Measurements from ENCODE around the gene ENGASE. TPM values are rescaled to one million over a fixed set of nuclear protein-coding genes. Genes with fewer than 3 reads are reported as not detected.
"Not testable (repeated sequence)": the region's sequence is repeated elsewhere in the genome, so short reads cannot be mapped to it uniquely, and the experiment has no call there.

Gene ENGASE
- total RNA-seq, 1 donor from 2014 or later: 47.0 TPM

- intact Hi-C loops (cut with micrococcal nuclease): no loop called here
These were observed 23.3 kb upstream of the ENGASE start for GRCh38 chr17:79051306-79051705.

- intact Hi-C loops (cut with micrococcal nuclease): no loop called here
These were observed 22.5 kb upstream of the ENGASE start for GRCh38 chr17:79052131-79052530.

DNA sequence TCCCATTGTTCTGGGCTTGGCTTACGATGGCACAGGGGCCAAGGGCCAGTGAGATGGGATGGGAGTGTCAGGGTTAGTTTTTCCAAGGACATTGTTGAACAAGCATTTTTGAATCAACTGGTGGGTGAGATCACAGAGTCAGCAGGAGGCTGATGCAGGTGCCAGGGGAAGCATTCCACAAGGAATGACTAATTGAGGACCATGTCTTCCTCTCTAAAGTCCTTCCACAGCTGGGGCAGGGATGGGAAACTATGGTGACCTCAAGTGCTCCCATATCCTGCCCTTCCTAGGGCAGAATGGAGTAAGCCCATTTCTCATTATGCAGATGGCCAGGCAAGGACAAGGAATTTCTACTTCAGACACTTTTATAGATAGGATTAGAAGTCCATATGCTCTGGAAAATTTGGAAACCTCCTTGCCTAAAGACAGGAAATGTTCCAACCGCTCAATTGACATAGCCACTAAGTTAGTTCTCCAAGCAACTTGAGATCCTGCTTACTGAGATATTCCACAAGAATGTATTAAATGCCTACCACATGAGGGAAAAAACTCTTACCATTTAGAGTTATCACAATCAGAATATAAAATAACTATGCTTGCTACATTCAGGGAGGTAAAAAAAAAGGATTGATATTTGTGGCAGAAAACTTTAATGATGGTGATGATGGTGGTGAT is 21.2 kb upstream of the ENGASE start:
- intact Hi-C loops (cut with micrococcal nuclease): no loop called here

- intact Hi-C loops (cut with micrococcal nuclease): no loop called here
These were observed 20.2 kb upstream of the ENGASE start for GRCh38 chr17:79054200-79054960.

- intact Hi-C loops (cut with micrococcal nuclease): no loop called here
These were observed 19.4 kb upstream of the ENGASE start for GRCh38 chr17:79055197-79055596.

DNA sequence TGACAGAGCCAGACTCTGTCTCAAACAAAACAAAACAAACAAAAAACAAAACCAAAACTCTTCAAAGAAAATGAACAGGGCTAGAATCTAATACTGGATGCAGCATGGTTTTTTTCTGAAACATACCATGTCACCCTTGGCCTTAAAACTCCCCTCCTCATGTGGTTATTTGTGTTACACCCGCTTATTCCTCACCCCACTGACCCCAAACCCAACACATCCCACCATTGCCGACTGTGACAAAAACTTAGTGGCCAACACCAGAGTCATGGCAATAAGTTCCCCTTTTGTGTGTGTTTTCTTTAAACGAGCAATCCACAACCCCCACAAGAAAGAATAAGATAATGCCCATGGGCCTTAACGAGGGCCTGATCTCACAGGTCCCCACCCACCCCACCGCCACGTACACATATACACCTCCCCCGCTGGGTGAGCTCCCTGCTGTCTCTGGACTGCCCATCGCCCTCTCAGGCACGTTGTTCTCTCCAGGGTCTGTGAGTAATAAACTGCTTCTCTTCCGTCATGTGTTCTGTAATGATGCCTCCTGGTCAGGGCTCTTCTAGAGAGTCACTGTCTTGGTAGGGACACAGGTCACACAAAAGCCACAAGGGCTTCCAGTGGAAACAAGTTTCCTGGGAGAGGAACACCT is 16.8 kb upstream of the ENGASE start:
- intact Hi-C loops (cut with micrococcal nuclease): no loop called here

GRCh38 chr17:79062691-79063090 is 11.9 kb upstream of the ENGASE start:
- intact Hi-C loops (cut with micrococcal nuclease): no loop called here

- intact Hi-C loops (cut with micrococcal nuclease): no loop called here
These were observed 10.6 kb upstream of the ENGASE start for GRCh38 chr17:79064026-79064425.

DNA sequence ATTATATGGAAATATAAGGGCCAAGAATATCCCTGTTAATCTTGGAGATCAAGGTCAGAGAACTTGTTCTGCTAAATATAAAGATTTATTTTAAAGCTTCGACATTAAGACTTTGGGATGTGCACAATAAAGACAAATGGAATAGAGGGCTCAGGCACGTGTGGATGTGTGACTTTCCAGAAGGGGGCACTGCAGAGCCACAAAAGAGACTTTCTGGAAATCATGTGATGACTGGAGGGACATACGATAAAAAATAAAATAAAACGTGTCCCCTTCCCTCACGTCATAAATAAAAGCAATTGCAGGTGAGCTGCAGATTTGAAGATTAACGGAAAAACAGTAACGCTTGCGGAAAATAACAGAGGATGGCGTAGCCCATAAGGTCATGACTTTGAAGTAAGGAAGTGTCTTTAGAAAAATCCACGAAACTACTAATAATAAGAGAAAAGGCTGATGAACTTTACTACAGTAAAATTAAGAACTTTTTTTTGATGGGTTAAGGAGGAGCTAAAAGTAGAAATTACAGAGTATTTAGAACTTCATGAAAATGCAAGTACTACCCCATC is 9.4 kb upstream of the ENGASE start:
- intact Hi-C loops (cut with micrococcal nuclease): no loop called here

DNA sequence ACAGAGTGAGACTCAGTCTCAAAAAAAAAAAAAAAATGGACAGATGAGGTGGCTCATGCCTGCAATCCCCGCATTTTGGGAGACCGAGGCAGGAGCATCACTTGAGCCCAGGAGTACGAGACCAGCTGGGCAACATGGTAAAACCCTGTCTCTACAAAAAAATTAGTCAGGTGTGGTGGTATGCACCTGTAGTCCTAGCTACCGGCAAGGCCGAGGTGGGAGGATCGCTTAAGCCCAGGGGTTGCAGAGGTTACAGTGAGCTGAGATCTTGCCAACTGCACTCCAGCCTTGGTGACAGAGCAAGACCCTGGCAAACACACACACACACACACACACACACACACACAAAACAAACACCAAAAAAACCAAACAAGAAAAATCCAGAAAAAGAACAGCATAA is 7.7 kb upstream of the ENGASE start:
- intact Hi-C loops (cut with micrococcal nuclease): no loop called here

GRCh38 chr17:79070266-79070880 is 4.3 kb upstream of the ENGASE start:
- intact Hi-C loops (cut with micrococcal nuclease): no loop called here

DNA sequence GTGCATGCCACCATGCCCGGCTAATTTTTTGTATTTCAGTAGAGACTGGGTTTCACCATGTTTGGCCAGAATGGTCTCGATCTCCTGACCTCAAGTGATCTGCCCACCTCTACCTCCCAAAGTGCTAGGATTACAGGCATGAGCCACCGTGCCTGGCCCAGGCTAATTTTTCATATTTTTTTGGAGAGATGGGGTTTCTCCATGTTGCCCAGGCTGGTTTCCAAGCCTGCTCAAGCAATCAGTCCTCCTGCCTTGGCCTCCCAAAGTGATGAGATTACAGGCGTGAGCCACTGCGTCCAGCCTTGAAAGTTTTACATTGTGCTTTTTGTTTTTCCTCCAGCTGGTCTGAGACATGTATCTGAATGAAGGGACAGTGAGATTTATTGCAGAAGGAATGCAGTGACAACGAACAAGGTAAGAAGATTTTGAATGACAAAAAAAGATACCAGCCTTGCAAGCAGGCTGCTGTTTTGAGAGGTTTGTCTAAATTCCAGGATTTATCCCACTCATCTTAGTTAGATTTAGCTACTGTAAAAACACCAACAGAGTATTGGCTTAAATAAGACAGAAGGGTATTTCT is 3.4 kb upstream of the ENGASE start:
- intact Hi-C loops (cut with micrococcal nuclease): no loop called here

DNA sequence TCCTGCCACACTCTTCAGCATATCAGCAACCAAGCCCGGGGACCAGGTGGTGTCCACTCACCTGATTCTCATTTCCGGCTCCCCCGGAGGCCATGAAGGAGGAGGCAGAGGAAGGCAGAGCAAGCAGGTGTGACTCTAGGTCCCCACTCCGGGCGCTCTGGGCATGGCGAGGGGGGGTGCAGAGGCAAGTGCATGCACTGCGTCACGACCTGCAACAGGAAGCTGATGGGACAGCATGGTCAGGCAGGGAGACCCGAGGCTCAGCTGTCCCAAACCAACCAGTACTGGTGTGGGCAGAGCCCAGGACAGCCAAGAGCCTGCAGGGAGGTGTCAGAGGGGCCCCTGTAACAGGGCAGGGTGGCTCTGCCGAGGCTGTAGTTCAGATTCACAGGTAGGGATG is 2.1 kb upstream of the ENGASE start:
- intact Hi-C loops (cut with micrococcal nuclease): no loop called here

- intact Hi-C loops (cut with micrococcal nuclease): no loop called here
These were observed 1.5 kb upstream of the ENGASE start for GRCh38 chr17:79073016-79073705.

- intact Hi-C loops (cut with micrococcal nuclease): no loop called here
These were observed 927 bp upstream of the ENGASE start for GRCh38 chr17:79073706-79074088.

GRCh38 chr17:79074121-79074648 is 439 bp upstream of the ENGASE start:
- intact Hi-C loops (cut with micrococcal nuclease): not testable (repeated sequence)

GRCh38 chr17:79075446-79075750 is 774 bp downstream of the ENGASE start:
- intact Hi-C loops (cut with micrococcal nuclease): loop anchor here (1.0 kb wide), 1 partner anchor 66 kb away; the partner anchor contains the start of gene CANT1

DNA sequence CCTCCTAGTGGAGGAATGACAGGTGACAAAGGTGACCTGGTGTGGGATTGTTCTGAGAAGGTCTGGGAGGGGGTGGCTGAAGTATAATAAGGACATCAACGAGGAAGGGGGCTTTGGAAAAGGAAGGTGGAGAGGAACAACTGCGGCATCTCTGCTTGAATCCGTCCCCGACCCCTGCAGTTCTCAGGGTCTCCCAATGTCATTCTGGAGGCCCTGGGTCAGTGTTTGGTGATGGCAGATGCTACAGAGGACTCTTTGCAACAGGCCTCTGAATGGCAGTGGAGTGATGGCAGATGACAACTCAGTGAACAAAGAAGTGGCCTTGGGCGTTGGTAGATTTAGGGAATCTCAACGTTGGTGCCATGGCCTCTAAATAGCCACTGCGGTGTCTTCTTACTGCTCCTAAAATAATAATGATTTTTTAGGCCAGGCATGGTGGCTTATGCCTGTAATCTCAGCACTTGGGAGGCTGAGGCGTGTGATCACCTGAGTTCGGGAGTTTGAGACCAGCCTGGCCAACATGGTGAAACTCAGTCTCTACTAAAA is 1.3 kb downstream of the ENGASE start:
- intact Hi-C loops (cut with micrococcal nuclease): loop anchor here (1.0 kb wide), 1 partner anchor 67 kb away; the partner anchor contains the start of gene CANT1

GRCh38 chr17:79077587-79077986 is 3.0 kb downstream of the ENGASE start:
- intact Hi-C loops (cut with micrococcal nuclease): no loop called here

DNA sequence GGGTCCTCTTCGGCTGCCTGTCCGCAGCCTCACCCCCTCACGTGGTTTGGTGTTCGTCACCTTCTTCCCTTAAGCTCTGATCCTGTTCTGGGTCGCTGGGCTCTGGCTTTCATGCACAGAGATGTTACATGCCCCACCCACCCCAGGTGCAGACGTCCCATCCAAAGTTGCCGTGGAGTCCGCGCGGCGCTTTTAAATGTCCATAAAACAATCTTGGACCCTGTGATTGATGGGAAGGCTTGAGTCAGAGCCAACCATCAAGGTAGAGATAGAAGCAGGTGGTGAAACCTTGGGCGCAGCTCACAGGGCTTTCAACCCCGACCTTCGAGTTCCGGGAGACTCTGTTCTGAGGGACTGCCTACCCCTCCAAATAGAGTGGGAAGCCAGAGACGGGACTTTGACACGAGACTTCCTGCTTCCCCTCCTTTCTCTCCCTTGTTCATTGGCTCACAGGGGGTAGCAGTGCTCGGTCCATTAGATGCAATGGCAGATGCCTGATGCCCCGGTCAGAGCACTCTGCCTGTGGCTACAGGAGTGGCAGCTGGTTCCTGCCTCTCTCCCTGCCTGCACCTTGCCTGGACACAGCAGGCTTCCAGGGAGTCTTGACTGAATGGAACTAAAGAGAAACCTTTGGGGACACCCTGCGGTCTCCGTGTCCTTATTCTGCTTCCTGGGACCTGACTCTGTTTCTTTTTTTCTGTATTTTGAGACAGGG is 4.0 kb downstream of the ENGASE start:
- intact Hi-C loops (cut with micrococcal nuclease): no loop called here

Data from T-helper 2 cell treated with Interferon-gamma antibody and Interleukin-4, amounts not matched to agents 100 ng/mL and 5 ng/mL, for 36 hours (primary cell).